Activated B cell treated with CpG ODN at 0.5 μM for 24 hours (primary cell): ENCODE data around the gene CBX2. TPM values are rescaled to one million over a fixed set of nuclear protein-coding genes. Genes with fewer than 3 reads are reported as not detected.

Experiments used
- ATAC-seq: fragments of 200-7000 bp; cut with Tn5 transposase; one replicate; pipeline ENCODE4 v1.10.0; 2021; ENCODE audit warnings: low read depth, mild to moderate bottlenecking, moderate library complexity
- CTCF ChIA-PET: fragments of 350-600 bp; sonication (Branson Sonifier 250); formaldehyde crosslinking; loops from one replicate; lab custom pipeline; 2021; ENCODE audit warnings: antibody characterized with exemption; lab: Charles Lee
- POLR2A ChIA-PET: fragments of 350-600 bp; sonication (Branson Sonifier 250); formaldehyde crosslinking; loops from one replicate; lab custom pipeline; 2021; ENCODE audit warnings: antibody characterized with exemption; lab: Charles Lee
- DNase-seq: peaks from one replicate; pipeline ENCODE4 v3.0.0; 2022
- H3K27ac Mint-ChIP-seq: one replicate; pipeline ENCODE4 v1.8.0; 2020; ENCODE audit warnings: mixed read lengths
- H3K27me3 Mint-ChIP-seq: one replicate; pipeline ENCODE4 v1.8.0; 2021; ENCODE audit warnings: mixed read lengths
- H3K36me3 Mint-ChIP-seq: one replicate; pipeline ENCODE4 v1.8.0; 2021; ENCODE audit warnings: low read depth, mixed read lengths
- H3K4me1 Mint-ChIP-seq: one replicate; pipeline ENCODE4 v1.8.0; 2021; ENCODE audit warnings: mixed read lengths
- H3K4me3 Mint-ChIP-seq: one replicate; pipeline ENCODE4 v1.8.0; 2020; ENCODE audit warnings: mild to moderate bottlenecking, mixed read lengths
- H3K9me3 Mint-ChIP-seq: one replicate; pipeline ENCODE4 v1.8.0; 2020; ENCODE audit warnings: mixed read lengths
- CTCF ChIP-seq: fragments of 200-600 bp; IDR thresholded peaks from one replicate; pipeline ENCODE4 v1.8.0; 2022; ENCODE audit warnings: antibody characterized with exemption, mild to moderate bottlenecking
- intact Hi-C: fragments of 100-400 bp; cut with micrococcal nuclease; formaldehyde crosslinking; loops from one replicate; pipeline ENCODE4 v1.15.1; 2024
- total RNA-seq: library from RNA; stranded (reverse); gene quantifications from 2 replicates; pipeline ENCODE4 v1.2.3, GENCODE V29; 2022

Gene CBX2
- total RNA-seq, 1 donor from 2014 or later, result 0.67 TPM

- H3K27ac Mint-ChIP-seq, result no peak overlapping the region
- intact Hi-C loops, result no loop called here
- no peak for DNase-seq
- H3K4me3 Mint-ChIP-seq, result no peak overlapping the region
- TF ChIP-seq CTCF, result no peak
- no peak for ATAC-seq
- H3K27me3 Mint-ChIP-seq, result peaks cover 38% of the 10 kb centered on the region
- no peaks in the 10 kb centered on the region for H3K36me3 Mint-ChIP-seq
- peaks cover 6% of the 10 kb centered on the region for H3K4me1 Mint-ChIP-seq
- ChIA-PET POLR2A (no interaction called here), CTCF (no interaction called here)
- no peaks in the 10 kb centered on the region for H3K9me3 Mint-ChIP-seq
Observed at GRCh38 chr17:79755591-79755990, 22.4 kb upstream of the CBX2 start.

- intact Hi-C loops, result no loop called here
- ATAC-seq, result no peak
- H3K4me1 Mint-ChIP-seq, result peaks cover 1% of the 10 kb centered on the region
- POLR2A ChIA-PET, result no interaction called here
- CTCF ChIA-PET, result no interaction called here
- H3K36me3 Mint-ChIP-seq, result no peaks in the 10 kb centered on the region
- DNase-seq, result no peak
- no peak for TF ChIP-seq CTCF
- no peak overlapping the region for H3K27ac Mint-ChIP-seq
- no peak overlapping the region for H3K4me3 Mint-ChIP-seq
- H3K9me3 Mint-ChIP-seq, result no peaks in the 10 kb centered on the region
- peaks cover 29% of the 10 kb centered on the region for H3K27me3 Mint-ChIP-seq
Observed at GRCh38 chr17:79757140-79757745, 20.7 kb upstream of the CBX2 start.

GRCh38 chr17:79758271-79758670 lies 19.7 kb upstream of the CBX2 start:
- POLR2A ChIA-PET, result no interaction called here
- CTCF ChIA-PET, result no interaction called here
- Mint-ChIP-seq H3K4me3 (no peak overlapping the region), H3K27ac (no peak overlapping the region), H3K4me1 (no peaks in the 10 kb centered on the region), H3K27me3 (peaks cover 31% of the 10 kb centered on the region), H3K9me3 (no peaks in the 10 kb centered on the region), H3K36me3 (no peaks in the 10 kb centered on the region)
- intact Hi-C loops, result no loop called here
- ATAC-seq (no peak), DNase-seq (no peak)
- TF ChIP-seq CTCF, result no peak

GRCh38 chr17:79760197-79760906 lies 17.6 kb upstream of the CBX2 start:
- POLR2A ChIA-PET, result interaction anchor here (0.5 kb wide), 1 partner anchor 10 kb away, joined by 3 read pairs; no protein-coding TSS in a partner anchor
- DNase-seq, result no peak
- Mint-ChIP-seq H3K36me3 (no peaks in the 10 kb centered on the region), H3K27ac (no peak overlapping the region), H3K4me3 (no peak overlapping the region), H3K4me1 (no peaks in the 10 kb centered on the region), H3K27me3 (peaks cover 22% of the 10 kb centered on the region), H3K9me3 (no peaks in the 10 kb centered on the region)
- CTCF ChIA-PET, result no interaction called here
- ATAC-seq, result no peak
- no peak for TF ChIP-seq CTCF
- intact Hi-C loops, result no loop called here

- Mint-ChIP-seq H3K27ac (no peak overlapping the region), H3K4me3 (no peak overlapping the region), H3K27me3 (peaks cover 19% of the 10 kb centered on the region), H3K4me1 (no peaks in the 10 kb centered on the region), H3K36me3 (no peaks in the 10 kb centered on the region), H3K9me3 (no peaks in the 10 kb centered on the region)
- POLR2A ChIA-PET, result interaction anchor here (0.7 kb wide), 1 partner anchor 9 kb away, joined by 5 read pairs; no protein-coding TSS in a partner anchor
- ATAC-seq, result no peak
- no peak for DNase-seq
- CTCF ChIA-PET, result no interaction called here
- intact Hi-C loops, result no loop called here
- TF ChIP-seq CTCF, result no peak
Observed at GRCh38 chr17:79761894-79762589, 15.9 kb upstream of the CBX2 start.
